IMR-90 (cell line): ENCODE data around the gene CPTP. TPM values are rescaled to one million over a fixed set of nuclear protein-coding genes. Genes with fewer than 3 reads are reported as not detected.

Experiments
- ATAC-seq: fragments of 200-7000 bp; cut with Tn5 transposase; 2 replicates; pipeline ENCODE4 v1.9.1; 2020; ENCODE audit warnings: low read depth, mild to moderate bottlenecking, moderate library complexity
- BruUV-seq: library from RNA; stranded (reverse); fragments of 400-500 nt; replicated peaks from 2 replicates; lab custom pipeline; 2021; lab: Mats Ljungman, UMichigan
- CTCF ChIA-PET: fragments of 300-600 bp; formaldehyde crosslinking; extraction: SDS; loops from one replicate; lab custom pipeline; 2021; ENCODE audit warnings: antibody characterized with exemption; lab: Yijun Ruan, JAX
- POLR2A ChIA-PET: fragments of 300-600 bp; sonication (Branson Sonifier 250); formaldehyde crosslinking; loops from one replicate; lab custom pipeline; 2022; ENCODE audit warnings: antibody characterized with exemption; ENCODE audit not compliant: unreplicated experiment; lab: Charles Lee
- DNase-seq: peaks from one replicate; pipeline ENCODE4 v3.0.0; 2013
- H2AFZ ChIP-seq: replicated peaks from 2 replicates; pipeline ENCODE3; 2013; ENCODE audit warnings: low read length, mild to moderate bottlenecking; ENCODE audit not compliant: poor library complexity
- H2AK5ac ChIP-seq: 2 replicates; pipeline ENCODE4 v1.6.1; 2013; ENCODE audit warnings: low read depth, low read length, inconsistent platforms
- H2AK9ac ChIP-seq: replicated peaks from 2 replicates; pipeline ENCODE3; 2013; ENCODE audit warnings: mild to moderate bottlenecking, low read depth, low read length, moderate library complexity; ENCODE audit not compliant: poor library complexity
- H2BK120ac ChIP-seq: 2 replicates; pipeline ENCODE4 v1.6.1; 2013; ENCODE audit warnings: low read depth, low read length, inconsistent platforms
- H2BK15ac ChIP-seq: 3 replicates; pipeline ENCODE4 v1.6.1; 2013; ENCODE audit warnings: low read depth, low read length, inconsistent platforms
- H2BK20ac ChIP-seq: 2 replicates; pipeline ENCODE4 v1.6.1; 2013; ENCODE audit warnings: low read depth, mild to moderate bottlenecking, inconsistent platforms, low read length, moderate library complexity
- H2BK5ac ChIP-seq: 2 replicates; pipeline ENCODE4 v1.6.1; 2013; ENCODE audit warnings: mild to moderate bottlenecking, low read depth, low read length, inconsistent platforms; ENCODE audit not compliant: poor library complexity, severe bottlenecking
- H3K14ac ChIP-seq: replicated peaks from 2 replicates; pipeline ENCODE4 v1.6.1; 2013; ENCODE audit warnings: low read depth, low read length, inconsistent platforms
- H3K18ac ChIP-seq: 2 replicates; pipeline ENCODE4 v1.6.1; 2013; ENCODE audit warnings: low read depth, low read length, control low read depth
- H3K23ac ChIP-seq: 2 replicates; pipeline ENCODE4 v1.6.1; 2013; ENCODE audit warnings: low read depth, low read length, inconsistent platforms
- H3K27ac ChIP-seq: 2 replicates; pipeline ENCODE4 v1.5.1; 2013; ENCODE audit warnings: mild to moderate bottlenecking, control low read depth, low read length; ENCODE audit not compliant: insufficient read depth
- H3K27me3 ChIP-seq: 2 replicates; pipeline ENCODE4 v1.6.1; 2013; ENCODE audit warnings: low read length; ENCODE audit not compliant: control insufficient read depth, insufficient read depth
- H3K36me3 ChIP-seq: 2 replicates; pipeline ENCODE4 v1.6.1; 2013; ENCODE audit warnings: low read length, mixed read lengths; ENCODE audit not compliant: control insufficient read depth, insufficient read depth
- H3K4ac ChIP-seq: 2 replicates; pipeline ENCODE4 v1.6.1; 2013; ENCODE audit warnings: low read depth, low read length, inconsistent platforms
- H3K4me1 ChIP-seq: 2 replicates; pipeline ENCODE4 v1.6.1; 2013; ENCODE audit warnings: low read length, mixed read lengths; ENCODE audit not compliant: control insufficient read depth, insufficient read depth
- H3K4me2 ChIP-seq: 2 replicates; pipeline ENCODE4 v1.6.1; 2013; ENCODE audit warnings: low read depth, mild to moderate bottlenecking, control low read depth, low read length, moderate library complexity
- H3K4me3 ChIP-seq: 2 replicates; pipeline ENCODE4 v1.5.1; 2013; ENCODE audit warnings: low read depth, mild to moderate bottlenecking, control low read depth, low read length, moderate library complexity; ENCODE audit not compliant: insufficient read depth
- H3K56ac ChIP-seq: 2 replicates; pipeline ENCODE4 v1.6.1; 2013; ENCODE audit warnings: low read length, inconsistent platforms; ENCODE audit not compliant: insufficient read depth; ENCODE audit errors: extremely low read depth
- H3K79me1 ChIP-seq, 2 experiments: 2 replicates each; pipeline ENCODE4 v1.6.1; 2013; ENCODE audit warnings: low read length in 2 of 2, inconsistent platforms in 1 of 2, low read depth in 1 of 2
- H3K9ac ChIP-seq: 2 replicates; pipeline ENCODE4 v1.6.1; 2013; ENCODE audit warnings: low read depth, low read length, control low read depth
- H3K9me1 ChIP-seq: 2 replicates; pipeline ENCODE4 v1.6.1; 2013; ENCODE audit warnings: low read length, inconsistent platforms; ENCODE audit not compliant: insufficient read depth
- H3K9me3 ChIP-seq: 2 replicates; pipeline ENCODE4 v1.6.1; 2013; ENCODE audit warnings: low read length; ENCODE audit not compliant: control insufficient read depth, insufficient read depth
- H4K20me1 ChIP-seq: 2 replicates; pipeline ENCODE4 v1.6.1; 2013; ENCODE audit warnings: low read length, inconsistent platforms; ENCODE audit not compliant: insufficient read depth
- H4K5ac ChIP-seq: 2 replicates; pipeline ENCODE4 v1.6.1; 2013; ENCODE audit warnings: mild to moderate bottlenecking, low read depth, low read length, control low read depth
- H4K8ac ChIP-seq, 2 experiments: 2 replicates each; pipeline ENCODE4 v1.6.1; 2013; ENCODE audit warnings: low read depth in 2 of 2, low read length in 2 of 2, control low read depth in 1 of 2, inconsistent platforms in 1 of 2
- H4K91ac ChIP-seq: 2 replicates; pipeline ENCODE4 v1.6.1; 2013; ENCODE audit warnings: low read depth, low read length, inconsistent platforms; ENCODE audit not compliant: insufficient read depth
- BHLHE40 ChIP-seq: fragments of 150-350 bp; IDR thresholded peaks from 2 replicates; pipeline ENCODE4 v1.6.1; 2016; ENCODE audit warnings: mild to moderate bottlenecking, low read depth, low read length
- CEBPB ChIP-seq: IDR thresholded peaks from 2 replicates; pipeline ENCODE4 v1.6.1; 2012; ENCODE audit warnings: low read depth, low read length, improper control_type of control experiment
- CHD1 ChIP-seq: IDR thresholded peaks from 2 replicates; pipeline ENCODE4 v1.6.1; 2012; ENCODE audit warnings: low read depth, low read length, improper control_type of control experiment
- CTCF ChIP-seq: conservative IDR thresholded peaks from 2 replicates; pipeline ENCODE4 v1.5.1; 2012; ENCODE audit warnings: mild to moderate bottlenecking, low read depth, low read length, improper control_type of control experiment
- ELK1 ChIP-seq: fragments of 150-350 bp; IDR thresholded peaks from 2 replicates; pipeline ENCODE4 v1.6.1; 2016; ENCODE audit warnings: low read depth, mild to moderate bottlenecking, low read length, moderate library complexity, borderline replicate concordance
- FOS ChIP-seq: fragments of 150-350 bp; IDR thresholded peaks from 2 replicates; pipeline ENCODE4 v1.6.1; 2016; ENCODE audit warnings: low read depth, low read length
- MAFK ChIP-seq: IDR thresholded peaks from 2 replicates; pipeline ENCODE4 v1.6.1; 2012; ENCODE audit warnings: low read depth, low read length, improper control_type of control experiment
- MAZ ChIP-seq: IDR thresholded peaks from 2 replicates; pipeline ENCODE4 v1.6.1; 2012; ENCODE audit warnings: low read depth, mild to moderate bottlenecking, low read length, improper control_type of control experiment, moderate library complexity, borderline replicate concordance
- MXI1 ChIP-seq: IDR thresholded peaks from 2 replicates; pipeline ENCODE4 v1.6.1; 2012; ENCODE audit warnings: low read depth, mild to moderate bottlenecking, low read length, moderate library complexity, borderline replicate concordance
- POLR2A ChIP-seq: IDR thresholded peaks from 2 replicates; pipeline ENCODE4 v1.6.1; 2012; ENCODE audit warnings: mild to moderate bottlenecking, low read depth, low read length
- RAD21 ChIP-seq: IDR thresholded peaks from 2 replicates; pipeline ENCODE4 v1.6.1; 2012; ENCODE audit warnings: low read length, improper control_type of control experiment
- RCOR1 ChIP-seq: IDR thresholded peaks from 2 replicates; pipeline ENCODE4 v1.6.1; 2012; ENCODE audit warnings: mild to moderate bottlenecking, low read length, improper control_type of control experiment; ENCODE audit not compliant: insufficient replicate concordance
- RFX5 ChIP-seq: IDR thresholded peaks from 2 replicates; pipeline ENCODE4 v1.8.0; 2012; ENCODE audit warnings: low read depth, mild to moderate bottlenecking, low read length, moderate library complexity
- SMC3 ChIP-seq: fragments of 150-350 bp; IDR thresholded peaks from 2 replicates; pipeline ENCODE4 v1.6.1; 2016; ENCODE audit warnings: low read depth, mild to moderate bottlenecking, antibody characterized with exemption, low read length, moderate library complexity
- WGBS, 2 experiments: methylation state at CpG; one replicate each; pipeline versions ENCODE4 v1.1.5 to v1.1.7; 2013; ENCODE audit warnings: missing lambda C conversion rate in 2 of 2; ENCODE audit not compliant: insufficient read length in 1 of 2; ENCODE audit errors: extremely low coverage in 2 of 2; 5-methylcytosine and 5-hydroxymethylcytosine counted together
- dilution Hi-C: fragments of 300-500 bp; cut with HindIII; formaldehyde crosslinking; loops from one replicate; pipeline ENCODE4 v1.14.3; 2018; ENCODE audit warnings: low sequenced_read_pairs; ENCODE audit not compliant: unreplicated experiment
- in situ Hi-C: fragments of 300-500 bp; cut with MboI; formaldehyde crosslinking; loops from 3 replicates; pipeline ENCODE4 v1.14.3; 2019; ENCODE audit warnings: low sequenced_read_pairs, inconsistent platforms, mixed read lengths
- intact Hi-C: fragments of 100-400 bp; cut with micrococcal nuclease; formaldehyde crosslinking; loops from 2 replicates; pipeline ENCODE4 v1.10.0; 2022
- polyA plus RNA-seq, 3 experiments: library from polyadenylated mRNA; depleted of rRNA; stranded (reverse); fragments of >200 nt; gene quantifications; 2 replicates each; pipeline ENCODE4 v1.2.3, GENCODE V29; 2012; ENCODE audit warnings: low replicate concordance in 1 of 3
- total RNA-seq: library from RNA; depleted of rRNA; stranded (reverse); fragments of >200 nt; gene quantifications from 2 replicates; pipeline ENCODE4 v1.2.3, GENCODE V29; 2012

CPTP gene
- total and polyA plus RNA-seq, 2 of the 4 experiments (the other 2 are of a cell fraction), result 2.7 to 12.1 TPM

GRCh38 chr1:1336931-1337792 lies 12.6 kb downstream of the CPTP start (continued):
- TF ChIP-seq CEBPB, result no peak

DNA sequence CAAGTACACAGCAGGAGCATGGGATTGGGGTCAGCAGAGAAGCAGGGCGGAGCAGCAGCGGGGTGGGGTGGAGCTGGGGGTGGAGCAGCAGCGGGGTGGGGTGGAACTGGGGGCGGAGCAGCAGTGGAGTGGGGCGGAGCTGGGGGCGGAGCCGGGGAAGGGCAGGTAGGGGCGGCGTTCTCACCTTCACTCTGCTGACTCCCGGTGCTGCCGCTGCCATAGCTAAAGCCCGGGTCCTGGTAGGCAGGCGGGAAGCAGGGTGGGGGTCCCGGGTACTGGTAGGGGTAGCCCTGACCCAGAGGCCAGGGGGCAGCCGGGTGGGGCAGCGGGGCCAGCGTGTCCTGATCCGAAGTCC lies 13.2 kb downstream of the CPTP start:
- no peak overlapping the region for H4K91ac ChIP-seq
- no peak overlapping the region for H3K27ac ChIP-seq
- H2AK9ac ChIP-seq, result no peak overlapping the region
- H2BK120ac ChIP-seq, result no peak overlapping the region
- no peak overlapping the region for H4K5ac ChIP-seq
- no peak overlapping the region for H2BK20ac ChIP-seq
- intact Hi-C loops (no loop called here), in situ Hi-C loops (no loop called here), dilution Hi-C loops (no loop called here)
- TF ChIP-seq MAFK (no peak), MAZ (no peak), MXI1 (no peak), POLR2A (no peak), RAD21 (no peak), SMC3 (no peak), BHLHE40 (no peak), CTCF (no peak), CHD1 (no peak), FOS (no peak), ELK1 (no peak), CEBPB (no peak), RCOR1 (no peak), RFX5 (no peak)
- DNase-seq, result no peak
- no peak overlapping the region for H3K4me2 ChIP-seq
- peaks cover 18% of the 10 kb centered on the region for H4K20me1 ChIP-seq
- no peaks in the 10 kb centered on the region for H3K27me3 ChIP-seq
- peaks cover 48% of the 10 kb centered on the region for H3K36me3 ChIP-seq
- H4K8ac ChIP-seq, result no peak overlapping the region
- H3K9ac ChIP-seq, result no peak overlapping the region
- peaks cover 12 to 19% of the 10 kb centered on the region in 2 experiments for H3K79me1 ChIP-seq
- H3K4ac ChIP-seq, result no peak overlapping the region
- peaks cover 9% of the 10 kb centered on the region for H3K9me1 ChIP-seq
- H3K14ac ChIP-seq, result no peak overlapping the region
- ChIA-PET POLR2A (no interaction called here), CTCF (no interaction called here)
- H3K23ac ChIP-seq, result no peak overlapping the region
- ATAC-seq, result 0 out of 2 replicates have a peak, but pooled peaks have one; percentile 47
- H3K4me3 ChIP-seq, result no peak overlapping the region
- H2AFZ ChIP-seq, result no peak overlapping the region
- H3K18ac ChIP-seq, result no peak overlapping the region
- H3K4me1 ChIP-seq, result no peaks in the 10 kb centered on the region
- no peak overlapping the region for H2BK5ac ChIP-seq
- 79% methylated on average over 5 of the region's 18 CpGs; no CpG with 5 or more reads in 1 of the 2 experiments for WGBS, 2 experiments
- H3K9me3 ChIP-seq, result no peaks in the 10 kb centered on the region
- H2BK15ac ChIP-seq, result no peak overlapping the region
- no TSS peak for BruUV-seq
- H3K56ac ChIP-seq, result no peak overlapping the region
- H2AK5ac ChIP-seq, result no peak overlapping the region
